IPS-NIHi7 (cell line): ENCODE results near the gene SH2B3.
"Not testable (repeated sequence)": the region's sequence is repeated elsewhere in the genome, so short reads cannot be mapped to it uniquely, and the experiment has no call there.

Experiments
- DNase-seq: peaks from one replicate; pipeline ENCODE4 v3.0.0; 2012; ENCODE audit warnings: mixed read lengths; ENCODE audit errors: extremely low spot score

Gene SH2B3

GRCh38 chr12:111387747-111388323 lies 17.9 kb upstream of the SH2B3 start:
- no peak for DNase-seq

GRCh38 chr12:111389635-111390034 lies 16.1 kb upstream of the SH2B3 start:
- DNase-seq, result no peak

- peak; percentile 5 for DNase-seq
Measured at GRCh38 chr12:111390910-111391309, 14.8 kb upstream of the SH2B3 start.

GRCh38 chr12:111393700-111394300 lies 11.9 kb upstream of the SH2B3 start:
- DNase-seq, result no peak

GRCh38 chr12:111394480-111394879 lies 11.2 kb upstream of the SH2B3 start:
- DNase-seq, result no peak

- DNase-seq, result no peak
Measured at GRCh38 chr12:111395336-111396187, 10.2 kb upstream of the SH2B3 start.

GRCh38 chr12:111396271-111396670 lies 9.5 kb upstream of the SH2B3 start:
- not testable (repeated sequence) for DNase-seq

GRCh38 chr12:111396726-111397445 lies 8.8 kb upstream of the SH2B3 start:
- DNase-seq, result peak; percentile 91

GRCh38 chr12:111398530-111398929 lies 7.2 kb upstream of the SH2B3 start:
- DNase-seq, result no peak

GRCh38 chr12:111399741-111400404 lies 5.8 kb upstream of the SH2B3 start:
- DNase-seq, result not testable (repeated sequence)

GRCh38 chr12:111401167-111401605 lies 4.5 kb upstream of the SH2B3 start:
- no peak for DNase-seq

- not testable (repeated sequence) for DNase-seq
Measured at GRCh38 chr12:111402490-111402824, 3.3 kb upstream of the SH2B3 start.

- DNase-seq, result peak; percentile 70
Measured at GRCh38 chr12:111404362-111405148, 1.2 kb upstream of the SH2B3 start.

- DNase-seq, result peak; percentile 96
Measured at GRCh38 chr12:111405149-111405858, 419 bp upstream of the SH2B3 start.

- DNase-seq, result no peak
Measured at GRCh38 chr12:111406474-111407376, 1.0 kb downstream of the SH2B3 start.

GRCh38 chr12:111407377-111408115 lies 1.8 kb downstream of the SH2B3 start:
- no peak for DNase-seq

GRCh38 chr12:111408116-111408440 lies 2.4 kb downstream of the SH2B3 start:
- no peak for DNase-seq

- DNase-seq, result no peak
Measured at GRCh38 chr12:111408686-111409402, 3.1 kb downstream of the SH2B3 start.
